Spleen (tissue), 13 donors: ENCODE results near the gene DNAJC18. TPM values are rescaled to one million over a fixed set of nuclear protein-coding genes. Genes with fewer than 3 reads are reported as not detected.
"Not testable (repeated sequence)": the region's sequence is repeated elsewhere in the genome, so short reads cannot be mapped to it uniquely, and the experiment has no call there.

ENCODE experiments used
- DNase-seq: peaks from one replicate; pipeline ENCODE4 v3.0.0-alpha.2; 2020
- H3K27ac ChIP-seq, 8 donors: fragments of 200-600 bp; sonication (generic) in 7 of 8; 1 replicate in 4 of 8; 2 replicates in 4 of 8; pipeline versions ENCODE4 v1.5.0 to v1.8.0; 2016 to 2021; ENCODE audit warnings: inconsistent platforms in 4 of 8, mild to moderate bottlenecking in 4 of 8, moderate library complexity in 1 of 8
- H3K27me3 ChIP-seq, 7 donors: fragments of 200-600 bp; sonication (generic) in 6 of 7; replicated peaks in 1 of 7; 1 replicate in 4 of 7; 2 replicates in 3 of 7; pipeline versions ENCODE4 v1.5.0 to v1.8.0; 2016 to 2021; ENCODE audit warnings: inconsistent platforms in 3 of 7, mild to moderate bottlenecking in 1 of 7
- H3K36me3 ChIP-seq, 6 donors: fragments of 200-600 bp; sonication (generic) in 5 of 6; 1 replicate in 4 of 6; 2 replicates in 2 of 6; pipeline versions ENCODE4 v1.5.0 to v1.8.0; 2016 to 2021; ENCODE audit warnings: inconsistent platforms in 2 of 6
- H3K4me1 ChIP-seq, 6 donors: fragments of 200-600 bp; sonication (generic) in 5 of 6; 1 replicate in 3 of 6; 2 replicates in 3 of 6; pipeline versions ENCODE4 v1.5.0 to v1.8.0; 2016 to 2021; ENCODE audit warnings: inconsistent platforms in 3 of 6
- H3K4me3 ChIP-seq, 8 donors: fragments of 200-600 bp; sonication (generic) in 7 of 8; 1 replicate in 4 of 8; 2 replicates in 4 of 8; pipeline versions ENCODE4 v1.5.0 to v1.8.0; 2016 to 2021; ENCODE audit warnings: inconsistent platforms in 4 of 8, mild to moderate bottlenecking in 4 of 8, moderate library complexity in 2 of 8
- H3K9me3 ChIP-seq, 8 donors: fragments of 200-600 bp; sonication (generic) in 7 of 8; 1 replicate in 4 of 8; 2 replicates in 4 of 8; pipeline versions ENCODE4 v1.5.0 to v1.8.0; 2016 to 2021; ENCODE audit warnings: inconsistent platforms in 4 of 8
- POLR2A ChIP-seq, 3 donors: fragments of 450-650 bp; IDR thresholded peaks; one replicate each; pipeline ENCODE4 v1.5.1; 2017; ENCODE audit warnings: antibody characterized with exemption in 3 of 3, mild to moderate bottlenecking in 1 of 3
- POLR2AphosphoS5 ChIP-seq, 3 donors: sonication (generic); formaldehyde crosslinking; IDR thresholded peaks; one replicate each; pipeline ENCODE4 v1.5.1; 2017; ENCODE audit warnings: antibody characterized with exemption in 3 of 3
- WGBS, 5 donors: extraction: QIAGEN DNeasy Blood & Tissue Kit in 3 of 5; methylation state at CpG; one replicate each; pipeline versions ENCODE4 v1.1.5 to v1.1.7; 2013 to 2018; 5-methylcytosine and 5-hydroxymethylcytosine counted together
- intact Hi-C: fragments of 100-400 bp; cut with DNase I; formaldehyde crosslinking; loops from one replicate; pipeline ENCODE4 v1.15.0; 2023; ENCODE audit warnings: low total_unique reads
- long read RNA-seq, 2 donors: transcript quantifications; one replicate each; lab custom pipeline, GENCODE V29; 2026
- polyA plus RNA-seq, 3 donors: library from polyadenylated mRNA; stranded (reverse); fragments of 200-250 nt; gene quantifications; one replicate each; pipeline ENCODE4 v1.2.1, GENCODE V29; 2013
- total RNA-seq, 7 donors: library from RNA; depleted of rRNA in 3 of 7; stranded (reverse); fragments of >200 nt in 3 of 7; fragmentation: NEBNext Ultra II Directional in 4 of 7; extraction: Animal tissue kit (Norgen Biotek cat#: 25700) in 4 of 7; gene quantifications; one replicate each; pipeline versions ENCODE4 v1.1.0 to v1.2.1, GENCODE V29; 2016 to 2021
- TF ChIP-seq, protein P1 (sequence below), 11 experiments: fragments of 200-600 bp in 7 of 11; fragments of 450-650 bp in 4 of 11; sonication (generic) in 4 of 11; IDR thresholded peaks in 8 of 11; conservative IDR thresholded peaks in 3 of 11; 1 replicate in 7 of 11; 2 replicates in 4 of 11; pipeline versions ENCODE4 v1.4.0 to v1.8.0; 2016 to 2021; ENCODE audit warnings: antibody characterized with exemption in 11 of 11, inconsistent platforms in 4 of 11, mild to moderate bottlenecking in 1 of 11
- donor health status: healthy with polysubstance abuse.
- donor health status: DM: no; HTN: no; CAD: no; lungs with moderate emphysema.
- donor health status: DM: no; HTN: no; CAD: no.
- donor health status: Bipolar disorder and iron deficiency.
- donor health status: healthy.
- donor health status: DM: no; HTN: no; CAD: no.
- donor health status: DM: yes; HTN: yes; CAD: no.

DNAJC18 gene
- total RNA-seq (10 to 100 TPM in 1 of 7 donors, 1 to 10 TPM in 6; 4.0 to 10.8 (median 7.8) TPM), polyA plus RNA-seq (1 to 10 TPM; 1.3 to 7.1 (median 4.5) TPM)
- long read RNA-seq, donor 1, full-length matches to known transcripts: 5 of 5 reads
- long read RNA-seq, donor 1, partial matches to known transcripts: 0 of 5 reads
- long read RNA-seq, donor 1, other reads (novel, unspliced or antisense): 0 of 5 reads
- long read RNA-seq, donor 2, full-length matches to known transcripts: 3 of 3 reads
- long read RNA-seq, donor 2, partial matches to known transcripts: 0 of 3 reads
- long read RNA-seq, donor 2, other reads (novel, unspliced or antisense): 0 of 3 reads

DNA sequence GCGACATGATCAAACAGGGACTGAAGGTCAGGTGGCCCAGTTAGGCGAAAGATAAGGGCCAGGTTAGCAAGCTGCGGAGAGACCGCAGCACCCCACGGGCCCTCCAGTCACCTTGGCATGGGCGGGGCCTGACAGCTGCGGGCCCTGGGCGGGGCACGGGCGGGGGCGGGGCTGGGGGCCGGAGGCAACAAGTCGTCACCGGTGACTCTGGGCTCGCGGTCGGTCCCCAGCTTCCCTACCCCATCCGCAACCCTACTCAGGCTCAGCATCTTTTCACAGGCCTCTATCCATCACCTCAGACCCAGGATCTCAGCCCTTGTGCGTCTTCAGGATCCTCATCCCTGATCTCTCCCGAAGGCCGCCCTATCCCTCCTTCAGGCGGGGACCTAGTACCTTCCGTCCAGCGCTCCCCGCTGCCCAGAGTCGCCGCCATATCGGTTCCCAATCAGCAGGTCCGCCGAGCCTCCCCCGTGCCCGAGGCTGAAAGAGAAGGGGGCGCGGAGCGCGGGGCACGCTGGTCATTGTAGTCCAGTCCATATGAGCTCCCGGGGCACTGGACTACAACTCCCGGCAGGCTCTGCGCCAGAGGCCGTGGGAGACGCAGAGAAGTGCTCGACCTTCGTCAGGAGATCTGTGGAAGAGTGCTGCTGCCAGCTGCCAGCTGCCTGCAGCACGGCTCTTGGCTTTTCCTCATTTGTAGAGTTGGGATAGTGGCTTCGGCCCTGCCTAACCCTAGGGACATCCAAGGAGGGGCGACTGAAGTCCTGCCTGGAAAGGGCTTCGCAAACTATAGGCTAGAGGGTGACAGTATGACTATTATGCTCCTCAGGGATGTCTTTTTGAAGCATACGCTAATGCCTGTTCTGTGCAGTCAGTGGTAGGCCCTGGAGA is at the start of gene DNAJC18:
Gene DNAJC18 (minus strand): TSS at position 513 of the 891 bp plus-strand sequence. CDS start 80 bp downstream, at position 433.
- H3K27ac ChIP-seq: peak within 1 kb of the TSS; percentile 91 to 99 (median 98)
- H3K36me3 ChIP-seq: peaks cover 0 to 21% (median 0%) of the 10 kb centered on the region in 6 donors
- WGBS, 5 donors: 3 to 10% (median 4%) methylated on average over 22 to 49 of the region's 49 CpGs
- no peaks in the 10 kb centered on the region for H3K9me3 ChIP-seq
- peaks cover 7 to 36% (median 14%) of the 10 kb centered on the region in 6 donors for H3K4me1 ChIP-seq
- H3K27me3 ChIP-seq: no peaks in the 10 kb centered on the region
- TF ChIP-seq POLR2A (IDR thresholded peaks at IDR 0.05) (peak in 2 of 3 donors; percentile 1 to 64), POLR2AphosphoS5 (IDR thresholded peaks at IDR 0.05) (peak; percentile 89 to 93 (median 90))
- TF ChIP-seq, protein P1, sequence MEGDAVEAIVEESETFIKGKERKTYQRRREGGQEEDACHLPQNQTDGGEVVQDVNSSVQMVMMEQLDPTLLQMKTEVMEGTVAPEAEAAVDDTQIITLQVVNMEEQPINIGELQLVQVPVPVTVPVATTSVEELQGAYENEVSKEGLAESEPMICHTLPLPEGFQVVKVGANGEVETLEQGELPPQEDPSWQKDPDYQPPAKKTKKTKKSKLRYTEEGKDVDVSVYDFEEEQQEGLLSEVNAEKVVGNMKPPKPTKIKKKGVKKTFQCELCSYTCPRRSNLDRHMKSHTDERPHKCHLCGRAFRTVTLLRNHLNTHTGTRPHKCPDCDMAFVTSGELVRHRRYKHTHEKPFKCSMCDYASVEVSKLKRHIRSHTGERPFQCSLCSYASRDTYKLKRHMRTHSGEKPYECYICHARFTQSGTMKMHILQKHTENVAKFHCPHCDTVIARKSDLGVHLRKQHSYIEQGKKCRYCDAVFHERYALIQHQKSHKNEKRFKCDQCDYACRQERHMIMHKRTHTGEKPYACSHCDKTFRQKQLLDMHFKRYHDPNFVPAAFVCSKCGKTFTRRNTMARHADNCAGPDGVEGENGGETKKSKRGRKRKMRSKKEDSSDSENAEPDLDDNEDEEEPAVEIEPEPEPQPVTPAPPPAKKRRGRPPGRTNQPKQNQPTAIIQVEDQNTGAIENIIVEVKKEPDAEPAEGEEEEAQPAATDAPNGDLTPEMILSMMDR (IDR thresholded peaks at IDR 0.05 in 8 of 11, conservative IDR thresholded peaks at IDR 0.05 in 3 of 11): peak in 2 of 11 experiments; percentile 3 to 29
- intact Hi-C loops: no loop called here
- peak; percentile 98 for DNase-seq
- H3K4me3 ChIP-seq: peak within 1 kb of the TSS; percentile 58 to 87 (median 71)

GRCh38 chr5:139488260-139488659 is 48.9 kb upstream of the DNAJC18 start:
- 34 to 61% (median 37%) methylated on average over 3 of the region's 3 CpGs for WGBS, 5 donors
- no peak overlapping the region for H3K4me3 ChIP-seq
- no peaks in the 10 kb centered on the region for H3K9me3 ChIP-seq
- DNase-seq: peak; percentile 77
- H3K27me3 ChIP-seq: no peaks in the 10 kb centered on the region
- intact Hi-C loops: no loop called here
- H3K27ac ChIP-seq: peak overlapping the region in 7 of 8 donors; percentile 33 to 78 (median 66)
- peaks cover 0 to 43% (median 18%) of the 10 kb centered on the region in 6 donors for H3K4me1 ChIP-seq
- H3K36me3 ChIP-seq: no peaks in the 10 kb centered on the region
- no peak for TF ChIP-seq POLR2A (IDR thresholded peaks at IDR 0.05)
- peak in 2 of 3 donors; percentile 10 to 41 for TF ChIP-seq POLR2AphosphoS5 (IDR thresholded peaks at IDR 0.05)

DNA sequence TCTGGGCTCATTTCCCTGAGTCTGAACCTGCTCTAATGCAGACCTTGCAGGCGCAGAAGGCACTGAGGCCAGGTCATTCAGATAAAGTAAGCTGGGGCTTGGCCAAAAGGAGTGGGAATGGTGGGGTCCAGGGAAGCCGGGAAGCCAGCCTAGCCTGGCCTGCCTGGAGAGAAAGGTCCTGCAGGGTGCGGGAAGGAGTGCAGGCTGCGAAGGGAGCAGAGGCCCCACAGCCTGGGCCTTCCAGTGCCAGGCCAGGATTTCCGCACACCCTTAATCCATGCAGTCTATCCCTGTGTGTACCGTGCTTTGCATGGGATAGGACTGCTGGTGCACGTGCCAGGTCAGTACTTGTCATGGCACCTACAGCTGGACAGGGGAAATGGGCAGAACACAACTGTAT is 46.9 kb upstream of the DNAJC18 start:
- Histone ChIP-seq H3K27me3 (no peaks in the 10 kb centered on the region), H3K36me3 (no peaks in the 10 kb centered on the region), H3K9me3 (no peaks in the 10 kb centered on the region), H3K4me1 (peaks cover 0 to 53% (median 35%) of the 10 kb centered on the region in 6 donors), H3K4me3 (no peak overlapping the region), H3K27ac (no peak overlapping the region)
- DNase-seq: no peak
- intact Hi-C loops: no loop called here
- 90 to 95% (median 91%) methylated on average over 5 to 7 of the region's 7 CpGs for WGBS, 5 donors
- TF ChIP-seq POLR2AphosphoS5 (IDR thresholded peaks at IDR 0.05) (no peak), POLR2A (IDR thresholded peaks at IDR 0.05) (no peak)
- TF ChIP-seq, protein P1 (IDR thresholded peaks at IDR 0.05 in 8 of 11, conservative IDR thresholded peaks at IDR 0.05 in 3 of 11): no peak

DNA sequence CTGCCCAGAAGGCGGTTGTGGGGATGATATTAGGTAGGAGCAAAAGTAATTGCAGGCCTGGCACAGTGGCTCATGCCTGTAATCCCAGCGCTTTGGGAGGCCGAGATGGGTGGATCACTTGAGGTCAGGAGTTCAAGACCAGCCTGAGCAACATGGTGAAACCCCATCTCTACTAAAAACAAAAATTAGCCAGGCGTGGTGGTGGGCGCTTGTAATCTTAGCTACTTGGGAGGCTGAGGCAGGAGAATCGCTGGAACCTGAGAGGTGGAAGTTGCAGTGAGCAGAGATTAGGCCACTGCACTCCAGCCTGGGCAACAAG is 43.5 kb upstream of the DNAJC18 start:
- DNase-seq, H3K9me3 ChIP-seq, intact Hi-C loops, H3K27me3 ChIP-seq: not testable (repeated sequence)
- H3K27ac ChIP-seq: peak overlapping the region; percentile 89 to 97 (median 92)
- peaks cover 7 to 76% (median 57%) of the 10 kb centered on the region in 6 donors for H3K4me1 ChIP-seq
- H3K4me3 ChIP-seq: peak overlapping the region in 7 of 8 donors; percentile 42 to 73 (median 54)
- H3K36me3 ChIP-seq: peaks cover 0 to 28% (median 15%) of the 10 kb centered on the region in 6 donors
- 33 to 43% (median 37%) methylated on average over 6 of the region's 6 CpGs for WGBS, 5 donors
